Endothelial cell of umbilical vein (primary cell): Measurements from ENCODE around the gene CCDC15. TPM values are rescaled to one million over a fixed set of nuclear protein-coding genes. Genes with fewer than 3 reads are reported as not detected.

Experiments used
- BruUV-seq: library from RNA; stranded (reverse); fragments of 400-500 nt; replicated peaks from 2 replicates; lab custom pipeline; 2021; lab: Mats Ljungman, UMichigan
- CTCF ChIA-PET: fragments of 300-600, 350-600 bp; sonication (Branson Sonifier 250); formaldehyde crosslinking; loops from one replicate; lab custom pipeline; 2021; ENCODE audit warnings: antibody characterized with exemption, inconsistent platforms; lab: Charles Lee
- POLR2A ChIA-PET: fragments of 300-600, 350-600 bp; sonication (Branson Sonifier 250); formaldehyde crosslinking; loops from one replicate; lab custom pipeline; 2021; ENCODE audit warnings: antibody characterized with exemption, inconsistent platforms; lab: Charles Lee
- DNase-seq: peaks from one replicate; pipeline ENCODE4 v3.0.0-alpha.2; 2011; ENCODE audit warnings: low read depth, low spot score
- FAIRE-seq: peaks from 2 replicates; lab custom pipeline; 2011; peaks lifted over from hg19 to GRCh38; lab: Jason Lieb, UNC
- H2AFZ ChIP-seq: 2 replicates; pipeline ENCODE4 v1.6.0; 2012; ENCODE audit warnings: low read depth, low read length, control low read depth, inconsistent platforms
- H3K27ac ChIP-seq: 2 replicates; pipeline ENCODE4 v1.5.1; 2011; ENCODE audit warnings: low read depth, mild to moderate bottlenecking, control low read depth, low read length, moderate library complexity; ENCODE audit not compliant: insufficient read depth
- H3K27me3 ChIP-seq, 2 experiments: 2 replicates each; pipeline versions ENCODE4 v1.6.0 to v1.6.1; 2011; ENCODE audit warnings: low read length in 2 of 2, mixed read lengths in 1 of 2; ENCODE audit not compliant: control insufficient read depth in 2 of 2, insufficient read depth in 2 of 2
- H3K36me3 ChIP-seq, 2 experiments: 2 replicates in 1 of 2; 3 replicates in 1 of 2; pipeline ENCODE4 v1.5.1; 2011; ENCODE audit warnings: low read length in 2 of 2, mild to moderate bottlenecking in 1 of 2, moderate library complexity in 1 of 2; ENCODE audit not compliant: control insufficient read depth in 2 of 2, insufficient read depth in 2 of 2; ENCODE audit errors: extremely low read depth in 1 of 2
- H3K4me1 ChIP-seq: 3 replicates; pipeline ENCODE4 v1.5.1; 2011; ENCODE audit warnings: mild to moderate bottlenecking, low read length; ENCODE audit not compliant: control insufficient read depth, insufficient read depth; ENCODE audit errors: extremely low read depth
- H3K4me2 ChIP-seq: 2 replicates; pipeline ENCODE4 v1.6.1; 2011; ENCODE audit warnings: low read length, control low read depth, mixed read lengths; ENCODE audit not compliant: insufficient read depth
- H3K4me3 ChIP-seq, 3 experiments: fragments of 200-600 bp in 1 of 3; sonication (generic), shearing (Covaris generic) in 1 of 3; replicated peaks in 1 of 3; 2 replicates each; pipeline ENCODE4 v1.5.1; 2011 to 2016; ENCODE audit warnings: control low read depth in 3 of 3, low read length in 3 of 3, mild to moderate bottlenecking in 2 of 3, inconsistent platforms in 1 of 3, low read depth in 1 of 3, moderate library complexity in 1 of 3; ENCODE audit not compliant: insufficient read depth in 1 of 3
- H3K79me2 ChIP-seq: 2 replicates; pipeline ENCODE4 v1.6.0; 2012; ENCODE audit warnings: low read length, inconsistent platforms; ENCODE audit not compliant: control insufficient read depth, insufficient read depth
- H3K9ac ChIP-seq: replicated peaks from 2 replicates; pipeline ENCODE3; 2011; ENCODE audit warnings: low read length, control low read depth; ENCODE audit not compliant: insufficient read depth; ENCODE audit errors: extremely low read depth
- H3K9me1 ChIP-seq: replicated peaks from 3 replicates; pipeline ENCODE4 v1.6.0; 2011; ENCODE audit warnings: mild to moderate bottlenecking, low read length; ENCODE audit not compliant: control insufficient read depth, insufficient read depth; ENCODE audit errors: extremely low read depth
- H3K9me3 ChIP-seq: replicated peaks from 2 replicates; pipeline ENCODE4 v1.5.1; 2012; ENCODE audit warnings: low read length, inconsistent platforms; ENCODE audit not compliant: control insufficient read depth, insufficient read depth
- H4K20me1 ChIP-seq: replicated peaks from 2 replicates; pipeline ENCODE3; 2011; ENCODE audit warnings: mild to moderate bottlenecking, low read length; ENCODE audit not compliant: control insufficient read depth, insufficient read depth; ENCODE audit errors: extremely low read depth
- CTCF ChIP-seq, 2 donors: IDR thresholded peaks; 1 replicate in 1 of 2; 2 replicates in 1 of 2; pipeline ENCODE4 v1.5.1; 2011; ENCODE audit warnings: low read length in 2 of 2, mild to moderate bottlenecking in 2 of 2, moderate library complexity in 2 of 2, control low read depth in 1 of 2, inconsistent platforms in 1 of 2, low read depth in 1 of 2; ENCODE audit not compliant: insufficient read depth in 1 of 2; ENCODE audit errors: extremely low read depth in 1 of 2
- GATA2 ChIP-seq: IDR thresholded peaks from 2 replicates; pipeline ENCODE4 v1.7.0; 2011; ENCODE audit warnings: low read depth, mild to moderate bottlenecking, moderate library complexity, mixed read lengths, low read length; ENCODE audit not compliant: insufficient read length, insufficient read depth
- JUN ChIP-seq: IDR thresholded peaks from 2 replicates; pipeline ENCODE4 v1.6.1; 2011; ENCODE audit warnings: borderline replicate concordance, low read depth; ENCODE audit not compliant: insufficient read length, insufficient read depth
- MAX ChIP-seq: IDR thresholded peaks from 2 replicates; pipeline ENCODE4 v1.6.1; 2011; ENCODE audit not compliant: insufficient read depth, insufficient read length
- MYC ChIP-seq: IDR thresholded peaks from one replicate; pipeline ENCODE4 v1.6.1; 2011; ENCODE audit warnings: mild to moderate bottlenecking, low read depth, low read length
- POLR2A ChIP-seq: IDR thresholded peaks from 2 replicates; pipeline ENCODE4 v1.6.1; 2012; ENCODE audit warnings: low read depth, mild to moderate bottlenecking, control low read depth, low read length
- POLR2AphosphoS5 ChIP-seq: IDR thresholded peaks from 2 replicates; pipeline ENCODE4 v1.6.1; 2012; ENCODE audit warnings: low read depth, mild to moderate bottlenecking, control low read depth, low read length, moderate library complexity; ENCODE audit not compliant: insufficient read depth
- dilution Hi-C: fragments of 300-500 bp; cut with MboI; formaldehyde crosslinking; loops from one replicate; pipeline ENCODE4 v1.15.0; 2019; ENCODE audit warnings: low sequenced_read_pairs; ENCODE audit not compliant: extremely low pct_ligation_motif_present
- intact Hi-C: fragments of 100-400 bp; cut with micrococcal nuclease; formaldehyde crosslinking; loops from one replicate; pipeline ENCODE4 v1.10.0; 2022
- polyA plus RNA-seq, 4 experiments: library from polyadenylated mRNA; depleted of rRNA in 3 of 4; stranded (reverse) in 3 of 4; unstranded in 1 of 4; fragments of >200 nt; gene quantifications; 2 replicates each; pipeline versions ENCODE4 v1.2.1 to v1.2.3, GENCODE V29; 2011 to 2012; ENCODE audit warnings: missing spikeins in 1 of 4
- total RNA-seq: library from RNA; stranded (reverse); gene quantifications from 2 replicates; pipeline ENCODE4 v1.2.3, GENCODE V29; 2021

CCDC15 gene
- total and polyA plus RNA-seq, 2 donors (not counting 3 experiments of a cell fraction or from before 2014, with no cell fraction given) = 0.75 to 3.8 TPM

- H3K36me3 ChIP-seq = no peaks in the 10 kb centered on the region
- POLR2A ChIA-PET = interaction anchor here (0.6 to 1.6 kb wide), 2 partner anchors 9 to 18 kb away, joined by 3 to 4 read pairs; partner anchors contain the start of gene CCDC15
- peaks cover 0 to 3% of the 10 kb centered on the region in 2 experiments for H3K27me3 ChIP-seq
- H4K20me1 ChIP-seq = no peaks in the 10 kb centered on the region
- no peak for TF ChIP-seq GATA2
- no peak for TF ChIP-seq POLR2AphosphoS5
- TF ChIP-seq MAX = no peak
- TF ChIP-seq CTCF (IDR thresholded peaks at IDR 0.05; ENCODE audit: extremely low read depth in 1 of 2, insufficient read depth in 1 of 2, low read depth in 1 of 2, low read length in 2 of 2) = no peak
- no peak for TF ChIP-seq POLR2A
- TF ChIP-seq JUN = no peak
- TF ChIP-seq MYC = no peak
- no peaks in the 10 kb centered on the region for H3K79me2 ChIP-seq
- H3K9me1 ChIP-seq = no peaks in the 10 kb centered on the region
- H3K9ac ChIP-seq = no peak within 1 kb of the TSS
- no peak for DNase-seq
- no peak within 1 kb of the TSS for H3K4me2 ChIP-seq
- no peak for FAIRE-seq
- no peak within 1 kb of the TSS for H2AFZ ChIP-seq
- dilution Hi-C loops (no loop called here), intact Hi-C loops (loop anchor here (2.0 kb wide), 1 partner anchor 17 kb away; no protein-coding TSS in a partner anchor)
- H3K4me1 ChIP-seq = peaks cover 6% of the 10 kb centered on the region
- CTCF ChIA-PET = interaction anchor here (1.3 to 3.2 kb wide), 6 partner anchors 8 to 60 kb away, joined by 3 to 19 read pairs (median 6); no protein-coding TSS in a partner anchor
- H3K27ac ChIP-seq = no peak within 1 kb of the TSS
- H3K4me3 ChIP-seq = no peak within 1 kb of the TSS
- BruUV-seq = no TSS peak
- no peaks in the 10 kb centered on the region for H3K9me3 ChIP-seq
These were observed 18.2 kb upstream of the CCDC15 start, which contains the start of gene HEPACAM for GRCh38 chr11:124935548-124936514. Gene HEPACAM (minus strand): TSS chr11:124936047. CDS start chr11:124936006, 41 bp downstream.
